ENCODE results near the gene HSD17B2.

DNA sequence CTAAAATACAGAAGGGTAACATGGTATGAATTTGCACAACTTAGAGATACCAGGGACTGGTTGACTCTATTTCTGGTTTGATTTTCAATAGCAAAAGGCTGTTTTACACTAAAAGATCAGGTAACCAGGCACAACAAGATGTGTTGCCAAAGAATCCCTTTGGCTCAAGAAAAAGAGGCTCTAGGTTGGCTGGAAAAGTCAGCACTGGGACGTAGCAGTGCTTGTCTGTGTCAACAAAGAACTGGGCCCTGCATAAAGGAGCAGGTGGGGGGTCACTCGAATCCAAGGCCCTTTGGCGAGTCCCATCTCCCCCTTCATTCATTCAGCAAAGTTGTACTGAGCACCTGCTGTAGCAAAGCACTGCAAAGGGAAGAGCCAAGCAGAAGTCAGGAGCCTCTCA lies 42.2 kb upstream of the HSD17B2 start:
- TF ChIP-seq, protein P1, sequence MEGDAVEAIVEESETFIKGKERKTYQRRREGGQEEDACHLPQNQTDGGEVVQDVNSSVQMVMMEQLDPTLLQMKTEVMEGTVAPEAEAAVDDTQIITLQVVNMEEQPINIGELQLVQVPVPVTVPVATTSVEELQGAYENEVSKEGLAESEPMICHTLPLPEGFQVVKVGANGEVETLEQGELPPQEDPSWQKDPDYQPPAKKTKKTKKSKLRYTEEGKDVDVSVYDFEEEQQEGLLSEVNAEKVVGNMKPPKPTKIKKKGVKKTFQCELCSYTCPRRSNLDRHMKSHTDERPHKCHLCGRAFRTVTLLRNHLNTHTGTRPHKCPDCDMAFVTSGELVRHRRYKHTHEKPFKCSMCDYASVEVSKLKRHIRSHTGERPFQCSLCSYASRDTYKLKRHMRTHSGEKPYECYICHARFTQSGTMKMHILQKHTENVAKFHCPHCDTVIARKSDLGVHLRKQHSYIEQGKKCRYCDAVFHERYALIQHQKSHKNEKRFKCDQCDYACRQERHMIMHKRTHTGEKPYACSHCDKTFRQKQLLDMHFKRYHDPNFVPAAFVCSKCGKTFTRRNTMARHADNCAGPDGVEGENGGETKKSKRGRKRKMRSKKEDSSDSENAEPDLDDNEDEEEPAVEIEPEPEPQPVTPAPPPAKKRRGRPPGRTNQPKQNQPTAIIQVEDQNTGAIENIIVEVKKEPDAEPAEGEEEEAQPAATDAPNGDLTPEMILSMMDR (IDR thresholded peaks at IDR 0.05), result no peak
- TF ChIP-seq EP300 (IDR thresholded peaks at IDR 0.05), result no peak
- no peak for TF ChIP-seq POLR2A (IDR thresholded peaks at IDR 0.05)

All from tibial nerve (tissue), 4 donors.